Mucosa of descending colon (tissue), 3 donors: ENCODE data around the gene KPNA4. TPM values are rescaled to one million over a fixed set of nuclear protein-coding genes. Genes with fewer than 3 reads are reported as not detected.
"Not testable (repeated sequence)": the region's sequence is repeated elsewhere in the genome, so short reads cannot be mapped to it uniquely, and the experiment has no call there.

Source experiments
- ATAC-seq: fragments of 200-7000 bp; cut with Tn5 transposase; one replicate; pipeline ENCODE4 v1.9.1; 2020; ENCODE audit warnings: mild to moderate bottlenecking, moderate library complexity
- DNase-seq, 3 donors: peaks; one replicate each; pipeline ENCODE4 v3.0.0-alpha.2; 2020
- H3K36me3 ChIP-seq: fragments of 200-600 bp; one replicate; pipeline ENCODE4 v1.8.0; 2021; ENCODE audit warnings: low read depth, mild to moderate bottlenecking
- H3K4me1 ChIP-seq: fragments of 200-600 bp; one replicate; pipeline ENCODE4 v1.8.0; 2021; ENCODE audit warnings: low read depth, mild to moderate bottlenecking
- H3K4me3 ChIP-seq: fragments of 200-600 bp; one replicate; pipeline ENCODE4 v1.8.0; 2021; ENCODE audit warnings: mild to moderate bottlenecking
- H3K9me3 ChIP-seq: fragments of 200-600 bp; one replicate; pipeline ENCODE4 v1.8.0; 2021; ENCODE audit warnings: mild to moderate bottlenecking
- intact Hi-C, 2 donors: fragments of 100-400 bp; cut with DNase I in 1 of 2; cut with micrococcal nuclease in 1 of 2; formaldehyde crosslinking; loops; one replicate each; pipeline versions ENCODE4 v1.11.0 to v1.11.1; 2022; cut with DNase I, micrococcal nuclease
- total RNA-seq, 3 donors: library from RNA; stranded (reverse); fragmentation: NEBNext Ultra II Directional in 2 of 3; extraction: Animal tissue kit (Norgen Biotek cat#: 25700) in 2 of 3; gene quantifications; one replicate each; pipeline versions ENCODE4 v1.2.1 to v1.2.4, GENCODE V29; 2021 to 2023
- TF ChIP-seq, protein P1 (sequence below): fragments of 200-600 bp; IDR thresholded peaks from one replicate; pipeline ENCODE4 v1.8.0; 2022; ENCODE audit warnings: antibody characterized with exemption, mild to moderate bottlenecking
- donor health status: DM: no; HTN: no; CAD: no; lungs with moderate emphysema.
- donor health status: DM: no; HTN: no; CAD: no.
- donor health status: DM: no; HTN: yes; CAD: no.

KPNA4 gene
- total RNA-seq, 3 donors from 2014 or later, result 46.2 to 91.0 (median 48.1) TPM

DNA sequence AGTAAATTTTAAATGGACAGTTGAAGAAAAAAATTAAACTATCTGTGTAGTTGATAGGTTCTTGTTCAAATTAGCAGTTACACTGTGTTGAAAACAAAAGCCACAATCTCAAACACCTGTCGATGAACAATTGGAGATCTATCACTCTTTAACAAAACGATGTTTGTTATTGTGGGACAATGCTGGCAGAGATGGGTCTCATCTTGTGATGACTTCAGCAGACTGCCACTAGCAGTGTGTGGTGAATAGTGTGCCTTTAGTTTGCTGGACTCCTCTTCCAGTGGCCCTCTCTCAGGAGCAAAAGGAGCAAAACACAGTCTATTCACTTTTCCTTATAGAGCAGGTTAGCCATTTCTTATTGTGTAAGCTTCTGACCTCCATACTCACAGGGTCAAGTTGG is 101.0 kb downstream of the KPNA4 start:
- ATAC-seq (no peak), DNase-seq (no peak)
- intact Hi-C loops, result no loop called here
- TF ChIP-seq, protein P1, sequence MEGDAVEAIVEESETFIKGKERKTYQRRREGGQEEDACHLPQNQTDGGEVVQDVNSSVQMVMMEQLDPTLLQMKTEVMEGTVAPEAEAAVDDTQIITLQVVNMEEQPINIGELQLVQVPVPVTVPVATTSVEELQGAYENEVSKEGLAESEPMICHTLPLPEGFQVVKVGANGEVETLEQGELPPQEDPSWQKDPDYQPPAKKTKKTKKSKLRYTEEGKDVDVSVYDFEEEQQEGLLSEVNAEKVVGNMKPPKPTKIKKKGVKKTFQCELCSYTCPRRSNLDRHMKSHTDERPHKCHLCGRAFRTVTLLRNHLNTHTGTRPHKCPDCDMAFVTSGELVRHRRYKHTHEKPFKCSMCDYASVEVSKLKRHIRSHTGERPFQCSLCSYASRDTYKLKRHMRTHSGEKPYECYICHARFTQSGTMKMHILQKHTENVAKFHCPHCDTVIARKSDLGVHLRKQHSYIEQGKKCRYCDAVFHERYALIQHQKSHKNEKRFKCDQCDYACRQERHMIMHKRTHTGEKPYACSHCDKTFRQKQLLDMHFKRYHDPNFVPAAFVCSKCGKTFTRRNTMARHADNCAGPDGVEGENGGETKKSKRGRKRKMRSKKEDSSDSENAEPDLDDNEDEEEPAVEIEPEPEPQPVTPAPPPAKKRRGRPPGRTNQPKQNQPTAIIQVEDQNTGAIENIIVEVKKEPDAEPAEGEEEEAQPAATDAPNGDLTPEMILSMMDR, result no peak
- no peaks in the 10 kb centered on the region for H3K36me3 ChIP-seq
- H3K4me1 ChIP-seq, result no peaks in the 10 kb centered on the region
- no peaks in the 10 kb centered on the region for H3K9me3 ChIP-seq
- H3K4me3 ChIP-seq, result no peak overlapping the region

- intact Hi-C loops, result no loop called here
- H3K4me1 ChIP-seq, result no peaks in the 10 kb centered on the region
- no peak for ATAC-seq
- DNase-seq, result no peak
- TF ChIP-seq, protein P1, result no peak
- no peaks in the 10 kb centered on the region for H3K36me3 ChIP-seq
- no peaks in the 10 kb centered on the region for H3K9me3 ChIP-seq
- no peak overlapping the region for H3K4me3 ChIP-seq
These were observed 105.3 kb downstream of the KPNA4 start for GRCh38 chr3:160460033-160460432.

DNA sequence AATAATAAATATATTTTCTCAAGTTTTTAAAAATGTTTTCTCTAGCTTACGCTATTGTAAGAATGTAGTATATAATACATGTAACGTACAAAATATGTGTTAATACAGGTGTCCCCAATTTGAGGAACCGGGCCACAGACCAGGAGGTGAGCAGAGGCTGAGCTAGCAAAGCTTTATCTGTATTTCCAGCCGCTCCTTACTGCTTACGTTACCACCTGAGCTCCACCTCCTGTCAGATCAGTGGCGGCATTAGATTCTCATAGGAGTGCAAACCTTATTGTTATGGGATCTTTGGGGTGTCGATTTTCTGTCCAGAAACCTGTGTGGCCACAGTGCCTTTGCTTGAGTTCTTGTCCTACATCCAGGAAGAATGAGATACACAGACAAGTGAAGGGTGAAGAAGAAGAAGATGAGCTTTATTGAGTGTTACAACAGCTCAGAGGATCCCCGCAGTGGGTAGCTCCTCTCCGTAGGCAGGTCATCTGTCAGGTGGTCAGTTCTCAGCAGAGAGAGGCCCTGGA is 105.9 kb downstream of the KPNA4 start:
- no peak for ATAC-seq
- H3K36me3 ChIP-seq, result no peaks in the 10 kb centered on the region
- no peaks in the 10 kb centered on the region for H3K9me3 ChIP-seq
- H3K4me1 ChIP-seq, result no peaks in the 10 kb centered on the region
- no peak overlapping the region for H3K4me3 ChIP-seq
- intact Hi-C loops, result no loop called here
- DNase-seq, result no peak
- TF ChIP-seq, protein P1, result no peak

DNA sequence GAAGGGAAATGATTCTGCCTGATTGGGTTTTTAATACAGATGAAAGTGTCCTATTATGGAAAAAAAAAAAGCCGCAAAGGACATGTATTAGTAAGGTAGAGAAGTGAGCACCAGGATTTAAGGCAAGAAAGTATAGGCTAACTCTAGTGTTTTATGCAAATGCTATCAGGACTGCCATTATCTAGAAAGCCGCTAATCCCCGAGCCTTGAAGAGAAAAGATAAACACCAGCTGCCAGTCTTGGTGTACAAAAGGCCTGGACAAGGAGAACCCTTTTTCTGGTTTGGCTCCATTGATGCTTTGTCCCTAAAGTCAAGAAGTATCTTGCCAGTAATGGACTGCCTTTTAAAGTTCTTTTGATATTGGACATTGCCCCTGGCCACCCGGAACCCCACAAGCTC is 107.2 kb downstream of the KPNA4 start:
- no peaks in the 10 kb centered on the region for H3K36me3 ChIP-seq
- intact Hi-C loops, result no loop called here
- ATAC-seq (no peak), DNase-seq (no peak)
- H3K9me3 ChIP-seq, result no peaks in the 10 kb centered on the region
- no peak overlapping the region for H3K4me3 ChIP-seq
- TF ChIP-seq, protein P1, result no peak
- no peaks in the 10 kb centered on the region for H3K4me1 ChIP-seq

GRCh38 chr3:160455846-160456245 is 109.5 kb downstream of the KPNA4 start:
- Histone ChIP-seq H3K4me3 (no peak overlapping the region), H3K9me3 (no peaks in the 10 kb centered on the region), H3K36me3 (no peaks in the 10 kb centered on the region), H3K4me1 (no peaks in the 10 kb centered on the region)
- DNase-seq, result no peak
- intact Hi-C loops, result no loop called here
- TF ChIP-seq, protein P1, result no peak
- ATAC-seq, result no peak

- Histone ChIP-seq H3K9me3 (no peaks in the 10 kb centered on the region), H3K4me3 (no peak overlapping the region), H3K36me3 (no peaks in the 10 kb centered on the region), H3K4me1 (no peaks in the 10 kb centered on the region)
- intact Hi-C loops, result no loop called here
- no peak for DNase-seq
- TF ChIP-seq, protein P1, result no peak
- ATAC-seq, result no peak
These were observed 110.4 kb downstream of the KPNA4 start for GRCh38 chr3:160454995-160455394.

GRCh38 chr3:160452251-160452650 is 113.1 kb downstream of the KPNA4 start:
- H3K9me3 ChIP-seq, H3K36me3 ChIP-seq, H3K4me3 ChIP-seq, ATAC-seq, DNase-seq, H3K4me1 ChIP-seq, intact Hi-C loops: not testable (repeated sequence)
